Measurements from ENCODE around the gene TLL2.

- TF ChIP-seq EZH2 (IDR thresholded peaks at IDR 0.05) (no peak), POLR2AphosphoS5 (IDR thresholded peaks at IDR 0.05; ENCODE audit: borderline replicate concordance, low read depth, low read length) (no peak)
These were observed 106.1 kb downstream of the TLL2 start for GRCh38 chr10:96407560-96408069.
